GM19351 (cell line): ENCODE results near the gene ABCC11.
A peak's percentile ranks its signal among the peaks of the same experiment; 100 is the strongest.
"Not testable (repeated sequence)": the region's sequence is repeated elsewhere in the genome, so short reads cannot be mapped to it uniquely, and the experiment has no call there.

Source experiments
- ATAC-seq: cut with Tn5 transposase; IDR thresholded peaks from one replicate; pipeline ENCODE4 v1.9.1; 2021; ENCODE audit warnings: mild to moderate bottlenecking, moderate library complexity; ENCODE audit not compliant: unreplicated experiment

Gene ABCC11

DNA sequence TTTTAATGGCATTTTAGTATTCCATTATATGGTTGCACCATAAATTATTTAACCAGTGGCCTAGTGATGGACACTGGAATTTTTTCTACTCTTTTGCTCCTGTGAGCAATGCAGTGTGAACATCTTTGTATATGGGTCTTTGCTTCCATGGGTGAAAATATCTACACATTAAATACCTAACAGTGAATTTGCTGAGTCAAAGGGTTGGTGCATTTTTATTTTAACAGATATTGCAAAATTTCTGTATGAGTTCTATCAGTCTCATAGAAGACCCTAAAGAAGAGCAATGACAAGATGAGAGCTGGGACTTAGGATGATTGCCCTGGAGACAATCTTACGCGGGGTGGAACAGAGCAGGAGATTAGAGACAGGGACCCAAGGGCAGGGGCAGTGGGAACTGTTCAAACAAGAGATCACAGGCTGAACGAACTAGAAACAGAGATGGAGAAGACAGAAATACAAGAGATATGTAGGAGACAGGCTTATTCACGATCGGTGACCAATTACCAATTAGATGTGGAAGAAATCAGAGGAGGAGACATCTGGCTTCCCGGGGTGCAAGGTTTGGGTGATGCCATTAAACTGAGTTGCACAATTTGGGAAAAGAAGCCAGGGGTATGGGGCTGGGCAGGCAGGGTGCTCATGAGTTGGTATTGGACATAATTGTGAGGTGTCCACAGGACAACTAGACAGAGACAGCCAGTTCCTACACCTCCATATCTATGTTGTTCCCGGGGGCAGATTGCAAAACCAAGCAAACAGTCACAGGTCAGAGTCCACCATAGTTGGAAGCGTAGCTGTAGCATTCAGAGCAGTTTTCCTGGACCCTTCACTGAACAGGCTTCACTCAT is 43.1 kb downstream of the ABCC11 start:
- no peak for ATAC-seq

DNA sequence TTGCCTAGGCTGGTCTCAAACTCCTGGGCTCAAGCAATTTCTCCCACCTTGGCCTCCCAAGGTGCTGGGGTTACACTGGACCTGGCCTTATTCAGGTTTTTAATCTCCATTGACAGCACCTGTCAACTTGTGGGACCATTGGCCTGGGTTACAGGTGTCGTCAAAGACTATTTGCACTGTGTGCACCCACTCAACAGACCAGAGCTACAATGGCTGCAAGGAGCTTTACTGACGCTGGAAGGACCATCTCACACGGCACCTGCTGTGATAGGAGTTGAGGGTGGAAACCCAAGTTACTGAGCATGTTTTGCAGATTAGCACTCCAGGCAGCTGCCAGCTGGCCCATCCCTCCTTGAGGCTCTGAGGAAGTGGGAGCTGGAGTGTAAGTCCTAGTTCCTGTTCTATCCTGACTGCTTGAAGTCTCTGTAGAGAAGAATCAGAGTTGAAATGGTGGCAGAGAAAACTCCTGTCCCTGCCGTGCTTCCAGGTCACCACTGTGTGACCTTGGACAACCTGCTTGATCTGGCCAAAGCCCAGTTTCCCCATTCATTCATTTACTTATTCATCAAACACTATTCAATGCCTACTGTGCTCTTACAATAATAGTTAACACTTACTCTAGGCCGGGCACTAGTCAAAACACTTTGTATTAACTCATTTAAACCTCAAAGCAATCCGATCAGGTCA is 45.7 kb downstream of the ABCC11 start:
- ATAC-seq, result no peak

DNA sequence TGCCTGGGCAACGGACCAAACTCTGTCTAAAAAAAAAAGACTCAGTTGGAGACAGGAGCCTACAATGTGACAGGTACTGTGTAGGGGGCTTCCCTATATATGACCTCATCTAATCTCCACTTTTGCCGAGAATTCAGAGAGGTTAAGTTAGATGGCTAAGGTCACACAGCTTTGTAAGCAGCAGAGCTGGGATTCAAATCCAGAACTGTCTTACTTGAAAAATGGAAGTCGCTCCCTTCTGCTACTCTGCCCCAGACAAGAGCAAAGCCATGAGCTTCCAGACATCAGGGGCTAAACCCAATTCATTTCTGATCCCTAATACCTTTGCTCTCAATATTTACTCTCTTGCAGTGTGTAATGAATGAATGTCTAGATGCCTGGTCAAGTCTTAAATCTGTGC is 50.0 kb downstream of the ABCC11 start:
- no peak for ATAC-seq

DNA sequence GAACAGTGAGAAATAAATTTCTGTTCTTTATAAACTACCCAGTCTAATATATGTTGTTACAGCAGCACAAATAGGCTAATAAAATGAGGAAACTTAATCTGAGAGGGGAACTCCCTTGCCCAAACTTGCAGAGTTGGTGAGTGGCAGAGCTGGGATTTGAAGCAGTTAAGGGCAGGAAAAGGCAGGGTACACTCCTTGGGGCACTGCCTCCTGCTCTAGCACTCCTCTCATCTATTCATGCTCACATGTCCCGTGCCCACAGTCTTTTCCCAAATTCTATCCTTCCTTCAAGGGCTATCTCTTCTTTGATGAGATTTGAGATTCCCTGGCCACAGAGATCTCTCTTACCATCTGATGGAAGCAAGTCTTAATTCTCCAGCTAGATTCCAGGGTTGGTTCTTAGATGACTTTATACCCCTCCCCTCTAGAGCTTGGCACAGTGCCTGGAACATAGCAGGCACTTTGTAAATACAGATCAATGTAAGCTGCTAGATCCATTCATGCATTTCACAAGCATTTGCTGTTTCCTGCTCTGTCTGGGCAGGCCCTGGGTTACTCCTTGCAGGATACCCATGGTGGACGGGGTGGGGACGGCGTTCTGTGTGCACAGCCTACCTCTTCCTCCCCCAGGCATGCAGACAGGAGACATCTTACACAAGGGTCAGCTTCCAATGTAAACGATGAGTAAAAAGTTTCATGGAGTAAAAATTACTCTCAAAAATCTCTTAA is 52.3 kb downstream of the ABCC11 start:
- ATAC-seq, result no peak

DNA sequence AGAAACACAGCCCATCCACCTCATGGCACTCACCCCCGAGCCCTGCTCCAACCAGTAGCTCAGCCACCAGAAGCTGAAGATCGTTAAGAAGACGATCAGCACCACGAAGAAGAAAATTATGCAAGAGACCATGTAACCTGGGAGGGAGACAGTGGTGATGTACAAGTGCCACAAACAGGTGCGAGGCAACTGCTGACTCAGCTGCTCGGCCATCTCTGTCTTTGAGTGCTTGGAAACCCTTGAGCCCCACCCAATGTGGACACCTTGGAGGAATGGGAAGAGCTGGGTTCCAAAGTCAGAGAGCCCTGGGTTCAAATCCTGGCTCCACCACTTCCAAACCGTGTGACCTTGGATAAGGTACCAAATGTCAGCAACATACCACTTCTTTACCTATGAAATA is 53.5 kb downstream of the ABCC11 start:
- no peak for ATAC-seq

DNA sequence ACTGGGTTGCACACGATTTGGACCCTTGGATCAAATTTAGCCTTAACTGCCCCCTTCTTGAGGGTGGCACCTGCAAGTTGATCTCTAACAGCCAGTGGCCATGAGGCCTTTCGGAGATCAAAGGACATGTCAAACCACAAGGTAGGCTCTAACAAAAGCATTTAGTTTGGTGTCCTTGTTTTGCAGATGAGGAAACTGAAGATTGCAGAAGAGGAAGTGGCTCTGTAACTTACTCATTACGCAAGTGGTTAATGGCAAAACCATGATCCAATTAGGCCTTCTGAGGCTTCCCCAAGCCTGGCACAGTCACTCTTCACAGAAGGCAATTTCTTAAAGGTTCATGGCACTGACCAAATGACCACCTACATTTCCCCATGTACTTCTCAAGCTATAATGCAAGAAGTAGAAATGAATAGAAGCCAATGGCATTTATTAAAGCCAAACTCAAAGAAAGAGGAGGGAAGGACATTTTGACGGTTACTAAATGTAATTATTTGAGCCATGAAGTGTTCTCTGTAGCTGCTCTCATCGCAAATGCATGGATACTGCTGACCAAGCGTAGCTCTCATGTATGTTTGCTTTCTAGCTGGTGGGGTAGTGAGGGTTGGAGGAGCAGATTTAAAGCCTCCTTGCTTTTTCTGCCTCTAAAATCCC is 58.8 kb downstream of the ABCC11 start:
- ATAC-seq, result peak; percentile 93

DNA sequence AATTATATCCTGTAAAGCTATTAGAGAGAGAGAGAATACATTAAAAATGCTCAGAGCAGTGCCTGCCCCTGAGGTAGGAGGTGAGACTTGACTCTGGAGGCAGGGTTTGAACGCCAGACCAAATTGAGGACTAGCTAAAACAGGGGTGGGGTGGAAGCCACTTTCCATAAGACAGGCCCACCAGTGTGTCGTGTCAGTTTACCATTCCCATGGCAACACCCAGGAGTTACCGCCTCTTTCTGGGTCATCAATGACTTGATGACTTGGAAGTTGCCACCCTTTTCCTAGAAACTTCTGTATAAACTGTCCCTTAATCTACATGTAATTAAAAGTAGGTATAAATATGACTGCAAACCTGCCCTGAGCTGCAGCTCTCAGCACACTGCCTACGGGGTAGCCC is 59.6 kb downstream of the ABCC11 start:
- no peak for ATAC-seq

DNA sequence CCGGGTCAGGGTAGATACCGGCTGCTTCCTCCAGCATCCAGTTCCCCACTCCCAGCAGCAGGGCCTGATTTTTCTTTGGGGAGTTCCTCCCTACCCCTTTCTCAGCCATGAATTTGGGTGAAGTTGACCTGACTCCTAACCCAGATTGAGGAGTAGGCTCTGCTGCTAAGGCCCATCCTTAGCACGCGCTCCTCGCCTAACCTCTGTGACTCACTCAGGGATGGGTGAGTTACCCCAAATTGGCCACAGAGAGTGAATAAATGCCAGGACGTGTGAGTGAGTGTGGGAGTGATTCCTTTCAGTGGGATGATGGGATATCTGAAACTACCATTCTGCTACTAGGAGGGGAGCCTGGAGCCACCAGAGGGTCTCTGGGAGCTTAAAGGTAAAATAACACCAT is 62.7 kb downstream of the ABCC11 start:
- ATAC-seq, result no peak

DNA sequence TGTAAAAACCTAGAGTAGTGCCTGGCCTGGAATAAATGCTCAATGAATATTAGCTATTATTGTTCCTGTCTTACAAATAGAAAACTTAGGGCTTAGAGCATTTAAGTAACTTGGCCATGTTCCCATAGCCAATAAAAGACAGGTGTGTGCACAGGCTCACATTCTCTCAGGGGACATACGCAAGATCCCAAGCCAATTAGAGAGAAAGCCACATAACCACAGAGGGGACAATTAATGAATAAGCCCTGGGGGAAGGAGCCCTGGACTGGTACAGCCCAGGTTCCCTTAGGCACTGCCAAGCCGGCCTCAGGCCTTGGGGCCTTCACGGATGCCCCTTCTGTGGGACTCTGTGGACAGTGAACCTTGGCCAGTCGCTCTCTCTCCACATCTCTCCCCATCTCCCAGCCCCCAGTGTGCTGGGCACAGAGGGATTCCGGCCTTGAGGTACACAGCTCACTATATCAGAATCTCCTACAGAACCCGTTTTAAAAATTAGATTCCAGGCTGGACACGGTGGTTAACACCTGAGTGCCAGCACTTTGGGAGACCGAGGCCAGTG is 64.3 kb downstream of the ABCC11 start:
- no peak for ATAC-seq

DNA sequence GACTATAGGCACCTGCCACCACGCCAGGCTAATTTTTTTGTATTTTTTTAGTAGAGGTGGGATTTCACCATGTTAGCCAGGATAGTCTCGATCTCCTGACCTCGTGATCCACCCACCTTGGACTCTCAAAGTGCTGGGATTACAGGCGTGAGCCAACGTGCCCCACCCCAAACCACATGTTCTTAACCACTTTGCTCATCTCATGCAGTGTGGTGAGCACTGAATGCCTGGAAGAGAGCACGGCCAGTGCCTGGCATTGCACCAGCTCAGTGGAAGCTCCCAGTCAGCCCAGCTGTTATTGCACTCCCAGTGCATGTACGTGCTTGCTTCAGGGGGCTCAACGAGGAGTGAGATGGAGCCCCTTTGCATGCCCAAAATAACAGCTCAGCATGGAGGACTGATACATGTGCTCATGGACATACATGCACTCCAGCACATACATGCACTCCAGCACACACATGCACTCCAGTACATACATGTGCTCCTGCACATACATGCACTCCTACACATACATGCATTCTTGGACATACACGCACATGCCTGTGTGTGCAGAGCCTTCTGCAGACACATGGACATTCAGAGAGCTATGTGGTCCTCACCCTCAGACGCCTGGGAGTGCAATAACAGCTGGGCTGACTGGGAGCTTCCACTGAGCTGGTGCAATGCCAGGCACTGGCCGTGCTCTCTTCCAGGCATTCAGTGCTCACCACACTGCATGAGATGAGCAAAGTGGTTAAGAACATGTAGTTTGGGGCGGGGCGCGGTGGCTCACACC is 65.4 kb downstream of the ABCC11 start:
- not testable (repeated sequence) for ATAC-seq

DNA sequence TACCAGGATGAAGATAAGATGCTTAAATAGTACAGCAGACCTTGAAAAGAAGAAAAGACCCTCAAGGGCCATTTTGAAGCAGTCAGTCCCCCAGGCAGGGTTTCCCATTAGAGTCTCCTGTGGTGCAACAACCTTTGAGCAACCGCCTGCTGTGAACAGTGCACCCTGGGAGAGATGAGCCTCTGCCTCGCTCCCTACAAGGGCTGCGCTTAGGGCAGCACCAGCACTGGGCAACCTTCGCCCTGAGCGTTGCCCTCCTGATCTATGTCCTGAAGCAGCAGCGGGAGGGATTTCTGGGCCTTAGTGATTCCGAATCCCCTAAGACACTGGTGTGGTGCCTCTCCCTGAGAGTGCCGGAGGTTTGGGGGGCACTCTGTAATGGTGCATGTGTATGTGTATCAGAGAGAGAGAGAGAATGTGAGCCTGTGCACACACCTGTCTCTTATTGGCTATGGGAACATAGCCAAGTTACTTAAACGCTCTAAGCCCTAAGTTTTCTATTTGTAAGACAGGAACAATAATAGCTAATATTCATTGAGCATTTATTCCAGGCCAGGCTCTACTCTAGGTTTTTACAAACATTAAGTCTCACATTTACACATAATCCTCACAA is 66.4 kb downstream of the ABCC11 start:
- ATAC-seq, result no peak

DNA sequence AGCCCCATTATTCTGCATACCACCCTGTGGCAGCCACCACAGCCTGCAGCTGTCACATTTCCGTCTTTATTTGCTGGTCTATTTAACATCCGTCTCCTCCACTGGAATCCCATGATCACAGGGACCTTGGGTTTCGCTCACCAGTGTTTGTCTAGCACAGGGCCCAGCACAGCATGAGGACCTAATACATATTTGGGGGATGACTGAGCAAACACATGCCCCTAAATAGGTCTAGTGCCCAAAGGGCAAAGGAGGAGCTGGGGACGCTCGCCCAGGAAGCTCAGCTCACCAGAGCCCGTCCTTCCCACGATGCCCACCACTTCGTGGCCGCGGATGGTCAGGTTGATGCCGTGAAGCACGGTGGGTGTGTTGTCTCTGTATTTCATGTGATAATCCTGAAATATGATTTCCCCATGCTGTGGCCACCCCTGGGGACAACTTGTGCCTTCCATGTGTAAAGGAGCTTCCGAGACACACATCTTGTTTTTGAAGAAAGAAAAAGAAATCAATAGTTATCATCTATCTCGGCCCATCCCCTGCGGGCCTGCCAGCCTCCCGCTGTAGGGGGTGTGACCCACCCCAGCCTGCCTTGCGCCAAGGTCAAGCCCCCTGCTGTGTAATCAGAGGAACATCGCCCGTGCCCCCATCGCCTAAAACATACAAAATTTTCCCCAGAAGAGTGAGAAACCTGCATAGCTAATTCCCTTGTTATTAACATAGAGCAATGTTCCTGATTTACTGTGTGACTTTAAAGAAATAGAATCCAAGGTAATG is 70.5 kb downstream of the ABCC11 start:
- no peak for ATAC-seq

DNA sequence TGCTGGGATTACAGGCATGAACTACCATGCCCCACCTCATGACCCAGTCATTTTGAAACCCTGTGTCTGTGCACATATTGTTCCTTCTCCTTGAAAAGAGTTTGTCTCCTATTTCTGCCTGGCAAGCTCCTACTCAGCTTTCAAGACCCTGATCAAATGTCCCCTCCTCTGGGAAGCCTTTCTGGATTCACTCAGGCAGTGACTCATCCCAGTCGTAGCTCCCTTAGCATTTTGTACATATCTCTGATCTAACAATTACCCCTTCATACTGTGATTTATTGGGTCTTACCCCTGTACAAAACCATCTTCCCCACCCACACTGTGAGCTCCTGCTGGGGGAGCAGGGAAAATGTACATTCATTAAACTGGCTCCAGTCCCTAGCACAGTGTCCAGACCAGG is 73.5 kb downstream of the ABCC11 start:
- ATAC-seq, result no peak

DNA sequence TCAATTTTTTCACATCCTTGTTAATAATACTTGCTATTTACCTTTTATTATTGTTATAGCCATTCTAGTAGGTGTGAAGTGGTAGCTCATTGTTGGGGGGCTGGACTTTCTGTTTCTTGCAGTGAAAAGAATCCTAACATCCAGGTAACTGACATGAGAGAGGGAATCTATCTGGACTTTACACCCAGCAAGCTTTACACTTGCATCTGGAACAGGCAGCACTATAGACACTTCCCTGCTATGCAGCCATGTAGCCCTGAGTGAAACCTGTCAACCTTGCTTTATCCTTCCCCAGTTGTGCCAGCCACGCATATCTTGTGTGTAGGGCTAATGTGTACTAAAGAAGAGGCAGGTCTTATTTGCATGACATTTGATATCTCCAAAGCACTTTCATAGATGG is 74.7 kb downstream of the ABCC11 start:
- no peak for ATAC-seq

DNA sequence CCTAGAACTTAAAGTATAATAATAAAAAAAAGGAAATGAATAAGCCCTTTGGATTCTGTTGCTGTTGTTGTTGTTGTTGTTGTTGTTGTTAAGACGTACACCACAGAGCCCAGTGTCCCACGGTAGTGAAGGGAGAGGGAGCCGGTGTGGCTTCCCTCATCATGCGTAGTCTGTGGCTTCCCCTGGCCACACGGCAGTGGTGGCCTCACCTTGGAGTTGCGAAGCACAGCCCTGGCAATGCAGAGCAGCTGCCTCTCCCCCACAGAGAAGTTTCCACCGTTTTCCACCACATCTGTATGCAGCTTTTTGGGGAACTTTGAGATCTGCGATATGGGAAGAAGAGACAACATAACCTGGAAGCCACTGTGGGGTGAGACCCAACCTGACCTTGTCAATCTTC is 77.4 kb downstream of the ABCC11 start:
- ATAC-seq, result no peak

DNA sequence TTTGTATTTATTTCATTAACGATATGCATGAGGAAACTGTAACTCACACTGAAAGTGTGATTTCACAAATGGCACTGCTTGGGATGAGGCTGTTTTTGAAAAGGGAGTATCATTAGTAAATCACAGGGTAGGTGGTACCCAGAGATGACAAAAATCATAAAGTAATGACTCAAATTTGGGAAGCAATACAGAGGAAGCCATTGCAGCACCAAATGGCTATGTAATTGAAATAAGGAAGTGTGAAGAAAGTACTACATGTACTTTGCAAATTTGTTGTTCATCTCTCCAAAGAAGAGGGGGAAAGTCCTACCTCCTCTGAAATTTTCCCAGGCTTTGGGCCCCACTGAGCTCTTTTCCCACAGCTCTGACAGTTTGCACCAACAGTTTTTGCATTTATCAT is 79.3 kb downstream of the ABCC11 start:
- no peak for ATAC-seq

DNA sequence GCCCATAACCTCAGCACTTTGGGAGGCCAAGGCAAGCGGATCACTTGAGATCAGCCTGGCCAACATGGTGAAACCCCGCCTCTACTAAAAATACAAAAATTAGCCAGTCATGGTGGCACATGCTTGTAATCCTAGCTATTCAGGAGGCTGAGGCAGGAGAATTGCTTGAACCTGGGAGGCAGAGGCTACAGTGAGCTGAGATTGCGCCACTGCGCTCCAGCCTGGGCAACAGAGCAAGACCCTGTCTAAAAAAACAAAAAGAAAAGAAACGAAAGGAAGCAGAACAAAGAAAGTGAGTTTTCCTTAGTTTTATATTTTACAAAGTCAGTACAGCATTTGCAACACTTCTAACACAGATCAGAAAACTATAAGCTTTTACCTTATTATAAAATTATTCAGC is 80.7 kb downstream of the ABCC11 start:
- ATAC-seq, result not testable (repeated sequence)

DNA sequence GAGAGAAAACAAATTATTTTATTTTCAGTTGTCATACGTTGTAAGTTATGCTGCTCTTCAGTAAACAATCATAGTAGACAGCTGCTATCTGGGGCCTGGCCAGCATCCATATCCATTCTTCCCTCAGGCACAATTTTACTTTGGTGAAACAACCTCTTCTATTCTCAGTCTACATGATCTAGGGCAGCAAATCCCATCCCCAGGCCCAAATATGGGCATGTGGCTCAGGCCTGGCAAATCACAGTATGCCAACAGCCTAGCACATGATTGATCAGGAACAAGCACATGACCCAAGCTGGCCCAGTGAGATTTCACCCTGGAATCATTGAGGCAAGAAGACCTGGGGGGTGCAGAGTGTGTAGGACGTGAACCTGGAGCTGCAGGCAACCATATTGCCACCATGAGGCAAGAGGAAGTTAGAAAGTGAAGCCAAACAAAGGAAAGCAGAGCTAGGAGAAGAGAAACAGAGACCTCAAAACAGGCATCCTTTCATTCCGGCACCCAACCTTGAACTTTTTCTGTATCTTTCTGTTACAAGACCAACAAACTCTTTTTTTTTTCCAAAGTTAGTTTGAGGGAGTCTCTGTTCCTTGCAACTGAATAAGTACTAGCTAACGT is 81.3 kb downstream of the ABCC11 start:
- ATAC-seq, result no peak
